Karpas-422 (cell line): ENCODE measurements around the gene AIRE. TPM values are rescaled to one million over a fixed set of nuclear protein-coding genes. Genes with fewer than 3 reads are reported as not detected.

Source experiments
- DNase-seq: peaks from one replicate; pipeline ENCODE4 v3.0.0-alpha.2; 2015
- H2AFZ ChIP-seq: fragments of 200-600 bp; sonication (generic); 2 replicates; pipeline ENCODE4 v1.6.1; 2014; ENCODE audit warnings: antibody characterized with exemption, low read length, mixed read lengths
- H3K27ac ChIP-seq: fragments of 200-600 bp; sonication (generic); 2 replicates; pipeline ENCODE4 v1.5.1; 2014; ENCODE audit warnings: mild to moderate bottlenecking, low read length, moderate library complexity
- H3K27me3 ChIP-seq: fragments of 200-600 bp; sonication (generic); 2 replicates; pipeline ENCODE4 v1.6.1; 2014; ENCODE audit warnings: low read length, mixed read lengths
- H3K36me3 ChIP-seq: fragments of 200-600 bp; sonication (generic); 2 replicates; pipeline ENCODE4 v1.6.1; 2014; ENCODE audit warnings: low read length, mixed read lengths; ENCODE audit not compliant: insufficient read depth
- H3K4me1 ChIP-seq: fragments of 200-600 bp; sonication (generic); 2 replicates; pipeline ENCODE4 v1.6.1; 2014; ENCODE audit warnings: mild to moderate bottlenecking, low read length, mixed read lengths
- H3K4me2 ChIP-seq: fragments of 200-600 bp; sonication (generic); 2 replicates; pipeline ENCODE4 v1.6.1; 2014; ENCODE audit warnings: low read length, low read depth, mild to moderate bottlenecking; ENCODE audit not compliant: poor library complexity, severe bottlenecking
- H3K4me3 ChIP-seq: fragments of 200-600 bp; sonication (generic); 2 replicates; pipeline ENCODE4 v1.5.1; 2014; ENCODE audit warnings: mild to moderate bottlenecking, antibody characterized with exemption, low read length, mixed read lengths
- H3K79me2 ChIP-seq: fragments of 200-600 bp; sonication (generic); 2 replicates; pipeline ENCODE4 v1.6.1; 2014; ENCODE audit warnings: mild to moderate bottlenecking, low read length, mixed read lengths
- H3K9ac ChIP-seq: fragments of 200-600 bp; sonication (generic); 2 replicates; pipeline ENCODE4 v1.6.0; 2014; ENCODE audit warnings: low read length
- H3K9me2 ChIP-seq: fragments of 200-600 bp; sonication (generic), shearing (Covaris generic); replicated peaks from 2 replicates; pipeline ENCODE4 v1.6.0; 2014; ENCODE audit warnings: mild to moderate bottlenecking, low read length, moderate library complexity; ENCODE audit not compliant: insufficient read depth
- H3K9me3 ChIP-seq: fragments of 300-700, 200-600 bp; sonication (generic); 2 replicates; pipeline ENCODE4 v1.6.1; 2014; ENCODE audit warnings: low read length, mixed read lengths
- H4K20me1 ChIP-seq: fragments of 200-600 bp; sonication (generic); 2 replicates; pipeline ENCODE4 v1.6.1; 2014; ENCODE audit warnings: mild to moderate bottlenecking, antibody characterized with exemption, low read length, low read depth; ENCODE audit not compliant: insufficient read depth
- total RNA-seq: library from RNA; depleted of rRNA; stranded (reverse); fragments of >200 nt; shearing (Covaris generic); gene quantifications from 2 replicates; pipeline ENCODE4 v1.2.3, GENCODE V29; 2014; ENCODE audit warnings: low replicate concordance

AIRE gene
- total RNA-seq, 1 experiment from 2014 or later, result not detected

DNA sequence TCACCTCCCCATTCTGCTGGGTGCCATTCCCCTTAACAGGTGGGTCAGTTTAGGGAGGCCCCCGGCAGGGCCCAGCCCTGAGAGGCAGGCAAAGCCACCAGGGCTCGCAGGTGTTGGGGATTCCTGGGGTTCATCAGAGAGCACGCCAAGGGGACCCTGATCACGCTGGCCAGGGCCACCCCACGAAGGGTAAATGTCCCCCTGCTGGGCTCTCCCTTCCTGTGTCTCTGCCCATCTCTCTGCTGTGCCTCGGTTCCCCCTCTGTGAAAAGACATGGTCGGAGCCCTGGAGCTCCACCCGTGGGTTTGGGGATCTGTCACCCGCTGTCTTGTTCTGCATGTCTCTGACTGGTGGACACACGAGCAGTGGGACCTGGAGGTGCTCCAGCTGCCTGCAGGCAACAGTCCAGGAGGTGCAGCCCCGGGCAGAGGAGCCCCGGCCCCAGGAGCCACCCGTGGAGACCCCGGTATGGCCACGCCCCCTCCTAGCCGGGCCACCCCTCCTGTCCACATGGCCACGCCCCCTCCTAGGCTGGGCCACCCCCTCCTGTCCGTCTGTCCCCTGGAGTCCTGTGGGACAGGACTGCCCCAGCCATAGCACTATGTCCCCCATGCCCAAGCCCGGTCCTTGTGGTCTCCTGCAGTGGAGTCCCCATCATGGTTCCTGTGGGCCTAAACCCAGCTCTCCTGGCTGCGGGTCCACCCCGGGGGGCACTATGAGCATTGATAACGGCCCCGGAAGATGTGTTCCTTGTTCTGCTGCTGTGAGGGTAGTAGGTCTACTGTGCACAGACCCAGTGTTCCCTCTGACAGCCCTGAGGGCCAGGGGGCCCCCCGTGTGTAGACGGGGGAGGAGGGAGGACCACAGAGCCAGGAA is 6.5 kb downstream of the AIRE start:
- Histone ChIP-seq H3K4me3 (no peak overlapping the region), H3K9ac (no peak overlapping the region), H3K9me3 (no peaks in the 10 kb centered on the region), H3K27me3 (no peaks in the 10 kb centered on the region), H3K79me2 (no peaks in the 10 kb centered on the region), H3K4me2 (no peak overlapping the region), H4K20me1 (no peaks in the 10 kb centered on the region; the same call in none of the 2 replicates), H3K27ac (no peak overlapping the region), H2AFZ (no peak overlapping the region), H3K9me2 (no peaks in the 10 kb centered on the region), H3K36me3 (no peaks in the 10 kb centered on the region), H3K4me1 (0 out of 2 replicates have a peak, but pooled peaks cover 2% of the 10 kb centered on the region)
- no peak for DNase-seq

DNA sequence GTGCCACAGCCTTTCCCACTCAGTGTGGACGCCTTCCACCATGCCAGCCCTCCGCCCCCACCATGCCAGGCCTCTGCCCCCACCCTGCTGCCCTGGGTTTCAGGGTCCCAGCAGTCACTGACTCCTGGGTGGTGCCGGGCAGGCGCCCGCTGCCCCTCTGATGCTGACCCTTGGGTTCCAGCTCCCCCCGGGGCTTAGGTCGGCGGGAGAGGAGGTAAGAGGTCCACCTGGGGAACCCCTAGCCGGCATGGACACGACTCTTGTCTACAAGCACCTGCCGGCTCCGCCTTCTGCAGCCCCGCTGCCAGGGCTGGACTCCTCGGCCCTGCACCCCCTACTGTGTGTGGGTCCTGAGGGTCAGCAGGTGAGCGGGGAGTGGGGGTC is 7.1 kb downstream of the AIRE start:
- 0 out of 2 replicates have a peak, but pooled peaks cover 2% of the 10 kb centered on the region for H3K4me1 ChIP-seq
- H3K4me3 ChIP-seq, result no peak overlapping the region

DNA sequence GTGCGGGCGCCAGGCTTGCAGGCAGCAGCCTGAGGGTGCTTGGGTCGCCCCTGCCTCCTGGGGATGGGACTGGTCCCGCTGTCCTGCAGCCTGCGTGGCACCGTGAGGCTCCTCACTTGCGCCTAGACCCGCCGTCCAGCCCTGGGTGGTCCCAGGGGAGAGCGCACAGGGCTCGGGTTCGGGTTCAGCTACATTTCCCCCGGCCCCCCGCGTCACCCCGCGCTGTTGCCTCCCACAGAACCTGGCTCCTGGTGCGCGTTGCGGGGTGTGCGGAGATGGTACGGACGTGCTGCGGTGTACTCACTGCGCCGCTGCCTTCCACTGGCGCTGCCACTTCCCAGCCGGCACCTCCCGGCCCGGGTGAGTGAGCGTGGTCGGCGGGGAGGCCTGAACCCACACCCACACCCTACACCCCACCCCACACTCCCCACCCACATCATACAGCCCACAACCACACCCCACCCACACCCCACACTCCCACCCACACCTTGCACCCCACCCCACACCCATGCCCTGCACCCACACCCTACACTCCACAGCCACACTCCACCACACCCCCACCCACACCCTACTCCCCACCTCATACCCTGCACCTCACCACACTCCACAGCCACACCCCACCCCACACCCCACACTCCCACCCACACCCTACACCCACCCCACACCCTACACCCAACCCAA is 8.0 kb downstream of the AIRE start:
- no peaks in the 10 kb centered on the region for H3K9me2 ChIP-seq
- no peak overlapping the region for H2AFZ ChIP-seq
- H3K4me2 ChIP-seq, result no peak overlapping the region
- H3K27me3 ChIP-seq, result peaks cover 3% of the 10 kb centered on the region; the same call in 1 of the 2 replicates
- 0 out of 2 replicates have a peak, but pooled peaks cover 2% of the 10 kb centered on the region for H3K4me1 ChIP-seq
- no peak overlapping the region for H3K9ac ChIP-seq
- no peak overlapping the region for H3K27ac ChIP-seq
- no peaks in the 10 kb centered on the region for H3K79me2 ChIP-seq
- DNase-seq, result no peak
- no peaks in the 10 kb centered on the region for H3K36me3 ChIP-seq
- H3K4me3 ChIP-seq, result no peak overlapping the region
- no peaks in the 10 kb centered on the region; the same call in none of the 2 replicates for H4K20me1 ChIP-seq
- H3K9me3 ChIP-seq, result no peaks in the 10 kb centered on the region

More for the DNA sequence above, 7.1 kb downstream of the AIRE start:
- no peak overlapping the region for H2AFZ ChIP-seq
- H3K27ac ChIP-seq, result no peak overlapping the region
- H3K9ac ChIP-seq, result no peak overlapping the region
- no peaks in the 10 kb centered on the region for H3K36me3 ChIP-seq
- no peak for DNase-seq
- no peaks in the 10 kb centered on the region for H3K27me3 ChIP-seq
- H3K9me2 ChIP-seq, result no peaks in the 10 kb centered on the region
- H3K4me2 ChIP-seq, result no peak overlapping the region
- H3K79me2 ChIP-seq, result no peaks in the 10 kb centered on the region
- no peaks in the 10 kb centered on the region; the same call in none of the 2 replicates for H4K20me1 ChIP-seq
- H3K9me3 ChIP-seq, result no peaks in the 10 kb centered on the region

DNA sequence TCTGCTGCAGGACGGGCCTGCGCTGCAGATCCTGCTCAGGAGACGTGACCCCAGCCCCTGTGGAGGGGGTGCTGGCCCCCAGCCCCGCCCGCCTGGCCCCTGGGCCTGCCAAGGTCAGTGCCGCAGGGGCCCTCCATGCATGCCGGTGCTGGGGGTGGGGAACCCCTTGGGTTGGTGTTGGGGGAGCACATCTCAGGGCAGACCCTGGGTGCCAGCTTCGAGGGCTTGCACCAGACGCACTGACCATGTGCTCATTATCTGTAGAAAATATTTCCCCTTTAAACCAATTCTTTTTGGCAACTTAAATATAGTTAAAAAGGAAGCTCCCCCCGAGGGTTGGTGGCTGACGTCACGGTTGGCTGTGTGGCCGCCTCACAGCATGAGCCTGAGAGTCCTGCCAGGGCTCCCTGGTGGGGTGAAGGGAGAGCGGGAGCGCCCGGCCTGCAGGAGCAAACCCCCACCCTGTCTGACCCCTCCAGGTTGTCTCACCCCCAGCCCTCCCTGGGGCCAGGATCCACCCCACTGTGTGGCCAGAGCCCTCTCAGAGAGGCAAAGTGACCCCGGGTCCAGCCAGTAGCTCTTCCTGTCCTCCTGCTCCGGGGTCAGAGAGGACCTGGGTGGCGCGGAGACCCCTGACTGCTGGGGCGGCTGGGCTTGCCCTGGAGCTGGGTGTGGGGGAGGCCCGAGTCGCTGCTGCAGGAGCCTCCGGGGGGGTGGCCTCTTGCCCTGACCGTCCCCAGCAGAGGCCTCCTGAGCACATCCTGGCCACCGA is 8.9 kb downstream of the AIRE start:
- H3K27me3 ChIP-seq, result peaks cover 3% of the 10 kb centered on the region; the same call in 1 of the 2 replicates
- H3K9me3 ChIP-seq, result no peaks in the 10 kb centered on the region
- no peaks in the 10 kb centered on the region for H3K79me2 ChIP-seq
- no peaks in the 10 kb centered on the region for H3K9me2 ChIP-seq
- no peak overlapping the region for H3K4me2 ChIP-seq
- no peak for DNase-seq
- no peak overlapping the region for H3K27ac ChIP-seq
- no peaks in the 10 kb centered on the region for H3K36me3 ChIP-seq
- H3K4me1 ChIP-seq, result peaks cover 8% of the 10 kb centered on the region
- no peak overlapping the region for H3K9ac ChIP-seq
- no peak overlapping the region for H2AFZ ChIP-seq
- H3K4me3 ChIP-seq, result no peak overlapping the region
- no peaks in the 10 kb centered on the region; the same call in none of the 2 replicates for H4K20me1 ChIP-seq

DNA sequence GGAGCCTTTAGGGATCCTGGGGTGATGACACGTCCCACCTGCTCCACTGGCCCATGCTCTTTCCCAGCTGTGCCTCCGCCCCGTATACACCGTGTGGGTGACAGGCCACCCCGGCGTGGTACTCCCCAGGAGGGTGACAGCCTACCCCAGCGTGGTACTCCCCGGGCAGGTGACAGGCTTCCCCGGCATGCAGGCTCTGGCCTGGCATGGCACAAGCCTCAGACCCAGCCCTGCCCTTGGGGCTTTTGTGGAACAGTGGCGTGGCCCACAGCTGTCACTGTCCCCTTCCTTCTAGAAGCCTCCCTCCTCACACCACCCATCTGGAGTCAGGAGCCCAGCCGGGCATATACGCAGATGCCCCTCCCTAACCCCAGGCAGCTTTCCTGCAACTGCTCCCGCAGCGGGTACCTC is 9.5 kb downstream of the AIRE start:
- Histone ChIP-seq H3K4me1 (peaks cover 10% of the 10 kb centered on the region), H3K9me3 (no peaks in the 10 kb centered on the region), H3K9ac (no peak overlapping the region), H3K27me3 (peaks cover 3% of the 10 kb centered on the region; the same call in 1 of the 2 replicates), H3K79me2 (peaks cover under 1% of the 10 kb centered on the region; the same call in 1 of the 2 replicates), H3K36me3 (no peaks in the 10 kb centered on the region), H3K4me3 (no peak overlapping the region), H3K27ac (no peak overlapping the region), H3K4me2 (no peak overlapping the region), H3K9me2 (no peaks in the 10 kb centered on the region), H2AFZ (no peak overlapping the region), H4K20me1 (no peaks in the 10 kb centered on the region; the same call in none of the 2 replicates)
- DNase-seq, result peak; percentile 51

DNA sequence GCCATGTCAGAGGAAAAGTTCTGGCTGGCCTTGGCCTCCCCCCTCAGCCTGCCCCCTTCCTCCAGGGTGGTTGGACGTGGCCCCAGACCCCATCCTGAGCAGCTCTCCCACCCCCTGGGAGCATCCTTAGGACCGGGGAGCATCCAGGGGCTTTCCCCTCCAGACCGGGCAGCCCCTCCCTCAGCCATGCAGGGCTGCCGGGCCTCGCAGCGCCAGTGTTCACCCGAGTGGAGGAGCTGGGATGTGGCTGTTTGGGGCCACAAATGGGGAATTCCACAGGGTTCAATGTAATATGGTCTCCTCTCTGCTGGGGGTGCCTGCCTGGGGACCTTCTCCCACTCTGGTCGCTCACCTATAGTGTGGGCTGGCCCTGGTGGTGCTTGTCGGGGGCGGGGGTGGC is 10.0 kb downstream of the AIRE start:
- H3K36me3 ChIP-seq, result no peaks in the 10 kb centered on the region
- peaks cover 5% of the 10 kb centered on the region for H3K79me2 ChIP-seq
- no peaks in the 10 kb centered on the region for H3K9me2 ChIP-seq
- H3K27me3 ChIP-seq, result peaks cover 3% of the 10 kb centered on the region; the same call in 1 of the 2 replicates
- H3K4me1 ChIP-seq, result peaks cover 10% of the 10 kb centered on the region
- no peak overlapping the region for H2AFZ ChIP-seq
- H3K4me2 ChIP-seq, result no peak overlapping the region
- H3K4me3 ChIP-seq, result no peak overlapping the region
- no peak overlapping the region for H3K27ac ChIP-seq
- peaks cover 2% of the 10 kb centered on the region for H4K20me1 ChIP-seq
- no peak for DNase-seq
- no peak overlapping the region for H3K9ac ChIP-seq
- no peaks in the 10 kb centered on the region for H3K9me3 ChIP-seq

DNA sequence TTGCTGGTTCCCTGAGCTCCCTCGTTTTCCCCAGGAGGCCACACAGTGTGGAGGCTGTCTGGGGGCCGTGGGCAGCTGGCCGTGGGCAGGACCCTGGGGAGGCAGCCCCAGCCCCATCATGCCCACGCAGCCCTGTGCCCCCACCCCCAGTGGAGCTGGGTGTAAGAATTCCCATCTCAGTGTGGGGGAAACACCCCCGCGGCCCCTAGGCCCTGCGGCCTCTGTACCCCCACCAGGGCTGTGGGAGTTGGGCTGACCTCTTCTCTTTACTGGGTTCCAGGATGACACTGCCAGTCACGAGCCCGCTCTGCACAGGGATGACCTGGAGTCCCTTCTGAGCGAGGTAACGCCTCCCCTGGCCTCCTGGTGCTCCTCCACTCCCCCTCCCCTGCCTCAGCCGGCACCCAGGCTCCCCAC is 10.4 kb downstream of the AIRE start:
- H3K27ac ChIP-seq, result no peak overlapping the region
- no peak overlapping the region for H3K9ac ChIP-seq
- no peak overlapping the region for H3K4me3 ChIP-seq
- peaks cover 10% of the 10 kb centered on the region for H3K79me2 ChIP-seq
- no peaks in the 10 kb centered on the region for H3K36me3 ChIP-seq
- H2AFZ ChIP-seq, result no peak overlapping the region
- no peaks in the 10 kb centered on the region for H3K9me3 ChIP-seq
- H4K20me1 ChIP-seq, result peaks cover 6% of the 10 kb centered on the region
- H3K4me1 ChIP-seq, result peaks cover 13% of the 10 kb centered on the region
- H3K27me3 ChIP-seq, result peaks cover 3% of the 10 kb centered on the region; the same call in 1 of the 2 replicates
- no peaks in the 10 kb centered on the region for H3K9me2 ChIP-seq
- DNase-seq, result no peak
- H3K4me2 ChIP-seq, result no peak overlapping the region
